ENCODE measurements around the gene SHB.

DNA sequence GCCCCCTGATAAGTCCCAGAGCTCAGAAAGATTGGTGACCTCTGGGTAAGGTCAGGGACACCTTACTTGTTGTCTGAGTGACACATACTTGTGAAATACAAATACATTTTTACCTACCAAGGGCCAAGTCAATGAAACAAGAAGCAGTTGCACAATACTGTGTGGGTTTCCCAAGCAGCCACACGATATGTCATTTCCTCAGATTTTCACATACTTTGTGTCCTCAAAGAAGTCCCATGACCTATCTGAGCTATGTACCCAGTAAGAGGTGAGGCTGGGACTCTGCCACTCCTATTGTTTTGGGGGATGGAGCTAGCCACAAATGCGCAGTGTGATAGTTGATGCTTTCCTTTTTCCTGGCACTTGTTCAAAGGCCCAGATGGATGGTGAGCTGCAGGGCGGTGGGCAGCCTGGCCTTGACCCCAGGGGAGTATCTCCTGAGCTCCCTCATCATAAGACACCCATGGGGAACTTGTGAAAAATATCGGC is 160.3 kb downstream of the SHB start:
- TF ChIP-seq, protein P1, sequence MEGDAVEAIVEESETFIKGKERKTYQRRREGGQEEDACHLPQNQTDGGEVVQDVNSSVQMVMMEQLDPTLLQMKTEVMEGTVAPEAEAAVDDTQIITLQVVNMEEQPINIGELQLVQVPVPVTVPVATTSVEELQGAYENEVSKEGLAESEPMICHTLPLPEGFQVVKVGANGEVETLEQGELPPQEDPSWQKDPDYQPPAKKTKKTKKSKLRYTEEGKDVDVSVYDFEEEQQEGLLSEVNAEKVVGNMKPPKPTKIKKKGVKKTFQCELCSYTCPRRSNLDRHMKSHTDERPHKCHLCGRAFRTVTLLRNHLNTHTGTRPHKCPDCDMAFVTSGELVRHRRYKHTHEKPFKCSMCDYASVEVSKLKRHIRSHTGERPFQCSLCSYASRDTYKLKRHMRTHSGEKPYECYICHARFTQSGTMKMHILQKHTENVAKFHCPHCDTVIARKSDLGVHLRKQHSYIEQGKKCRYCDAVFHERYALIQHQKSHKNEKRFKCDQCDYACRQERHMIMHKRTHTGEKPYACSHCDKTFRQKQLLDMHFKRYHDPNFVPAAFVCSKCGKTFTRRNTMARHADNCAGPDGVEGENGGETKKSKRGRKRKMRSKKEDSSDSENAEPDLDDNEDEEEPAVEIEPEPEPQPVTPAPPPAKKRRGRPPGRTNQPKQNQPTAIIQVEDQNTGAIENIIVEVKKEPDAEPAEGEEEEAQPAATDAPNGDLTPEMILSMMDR (conservative IDR thresholded peaks at IDR 0.05; ENCODE audit: low read depth, low read length), result no peak
- no peak for TF ChIP-seq EZH2 (IDR thresholded peaks at IDR 0.05; ENCODE audit: borderline replicate concordance, low read depth, low read length, poor library complexity, severe bottlenecking)

All from A673 (cell line).